Ishikawa (cell line): ENCODE data around the gene PKP4.

Source experiments
- CEBPB ChIP-seq: IDR thresholded peaks from 2 replicates; pipeline ENCODE4 v1.6.1; 2012
- CREB1 ChIP-seq: IDR thresholded peaks from 2 replicates; pipeline ENCODE4 v1.6.1; 2012; ENCODE audit warnings: low read depth
- EGR1 ChIP-seq: IDR thresholded peaks from 2 replicates; pipeline ENCODE4 v1.6.1; 2012
- EP300 ChIP-seq: IDR thresholded peaks from 2 replicates; pipeline ENCODE4 v1.6.1; 2012; ENCODE audit warnings: borderline replicate concordance
- FOXM1 ChIP-seq: IDR thresholded peaks from 2 replicates; pipeline ENCODE4 v1.6.1; 2012; ENCODE audit warnings: low read depth, borderline replicate concordance
- MAX ChIP-seq: IDR thresholded peaks from 2 replicates; pipeline ENCODE4 v1.6.1; 2012
- RAD21 ChIP-seq: IDR thresholded peaks from 2 replicates; pipeline ENCODE4 v1.6.1; 2012; ENCODE audit warnings: low read depth
- REST ChIP-seq: IDR thresholded peaks from 2 replicates; pipeline ENCODE4 v1.6.1; 2012; ENCODE audit warnings: low read depth, mild to moderate bottlenecking
- TAF1 ChIP-seq: IDR thresholded peaks from 2 replicates; pipeline ENCODE4 v1.6.1; 2012; ENCODE audit warnings: low read depth, mild to moderate bottlenecking
- TEAD4 ChIP-seq: IDR thresholded peaks from 2 replicates; pipeline ENCODE4 v1.6.1; 2012
- USF1 ChIP-seq: IDR thresholded peaks from 2 replicates; pipeline ENCODE4 v1.6.1; 2012
- YY1 ChIP-seq: IDR thresholded peaks from 2 replicates; pipeline ENCODE4 v1.6.1; 2012; ENCODE audit warnings: low read depth
- ZBTB7A ChIP-seq: IDR thresholded peaks from 2 replicates; pipeline ENCODE4 v1.6.1; 2012; ENCODE audit warnings: low read depth

- TF ChIP-seq EP300, result no peak
- TF ChIP-seq TAF1, result no peak
- TF ChIP-seq REST, result no peak
- no peak for TF ChIP-seq YY1
- no peak for TF ChIP-seq FOXM1
- TF ChIP-seq USF1, result no peak
- TF ChIP-seq RAD21, result no peak
- TF ChIP-seq TEAD4, result peak; percentile 33; the same call in 1 of the 2 replicates
- no peak for TF ChIP-seq MAX
- no peak for TF ChIP-seq EGR1
- TF ChIP-seq CREB1, result no peak
- TF ChIP-seq CEBPB, result no peak
- TF ChIP-seq ZBTB7A, result no peak
These were observed 44.5 kb upstream of the PKP4 start for GRCh38 chr2:158412206-158412605.
